Measurements from ENCODE around the gene RSRC1.
"Not testable (repeated sequence)": the region's sequence is repeated elsewhere in the genome, so short reads cannot be mapped to it uniquely, and the experiment has no call there.

The RSRC1 gene

DNA sequence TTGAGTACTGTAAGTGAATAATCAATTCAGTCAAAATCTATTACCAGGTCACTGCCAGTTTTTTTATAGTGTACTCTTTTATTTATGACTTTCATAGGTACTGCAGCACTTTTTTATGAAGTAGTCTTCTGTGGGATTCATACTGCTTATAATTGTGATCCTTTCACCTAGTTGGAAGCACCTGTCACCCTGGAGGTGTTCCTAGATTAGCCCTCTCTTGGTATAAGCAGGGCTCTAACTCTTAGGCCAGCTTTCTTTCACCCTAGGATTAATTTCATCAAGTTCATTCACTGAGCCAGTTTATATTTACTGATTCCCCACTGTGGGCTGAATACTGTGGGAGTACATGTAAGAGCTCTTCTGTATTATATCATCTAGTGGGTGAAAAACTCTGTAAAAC lies 395.2 kb downstream of the RSRC1 start:
- Histone ChIP-seq H3K36me3 (replicated peaks) (no peaks in the 10 kb centered on the region), H3K27ac (no peak overlapping the region), H3K27me3 (replicated peaks) (no peaks in the 10 kb centered on the region), H3K4me3 (ENCODE audit: low read depth, low read length) (no peak overlapping the region)
- no peak for TF ChIP-seq CTCF (IDR thresholded peaks at IDR 0.05; ENCODE audit: low read depth, low read length, missing control alignments)
- in situ Hi-C loops (cut with HindIII; ENCODE audit: low pct_ligation_motif_present, low sequenced_read_pairs): no loop called here
- no peak for DNase-seq

DNA sequence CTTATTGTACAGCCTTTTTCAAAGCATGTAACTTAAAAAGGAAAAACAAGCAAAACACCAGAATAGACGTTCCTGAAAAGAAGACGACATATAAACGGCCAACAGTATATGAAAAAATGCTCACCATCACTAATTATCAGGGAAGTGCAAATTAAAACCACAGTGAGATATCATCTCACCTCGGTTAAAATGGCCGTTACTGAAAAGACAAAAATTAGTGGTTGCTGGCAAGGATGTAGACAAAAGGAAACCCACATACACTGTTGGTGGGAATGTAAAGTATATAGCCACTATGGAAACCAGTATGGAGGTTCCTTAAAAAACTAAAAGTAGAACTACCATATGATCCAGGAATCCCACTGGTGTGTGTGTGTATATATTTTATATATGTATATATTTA lies 396.6 kb downstream of the RSRC1 start:
- Histone ChIP-seq H3K27ac (no peak overlapping the region), H3K27me3 (replicated peaks) (no peaks in the 10 kb centered on the region), H3K4me3 (ENCODE audit: low read depth, low read length) (no peak overlapping the region), H3K36me3 (replicated peaks) (no peaks in the 10 kb centered on the region)
- no peak for DNase-seq
- no peak for TF ChIP-seq CTCF (IDR thresholded peaks at IDR 0.05; ENCODE audit: low read depth, low read length, missing control alignments)
- in situ Hi-C loops (cut with HindIII; ENCODE audit: low pct_ligation_motif_present, low sequenced_read_pairs): no loop called here

- no peak for TF ChIP-seq CTCF (IDR thresholded peaks at IDR 0.05; ENCODE audit: low read depth, low read length, missing control alignments)
- DNase-seq: peak; percentile 35
Observed at GRCh38 chr3:158508481-158508880, 398.6 kb downstream of the RSRC1 start.

GRCh38 chr3:158509891-158510290 lies 400.0 kb downstream of the RSRC1 start:
- no peaks in the 10 kb centered on the region for H3K36me3 ChIP-seq (replicated peaks)
- DNase-seq: no peak
- no peak for TF ChIP-seq CTCF (IDR thresholded peaks at IDR 0.05; ENCODE audit: low read depth, low read length, missing control alignments)
- no peak overlapping the region for H3K27ac ChIP-seq
- no peak overlapping the region for H3K4me3 ChIP-seq (ENCODE audit: low read depth, low read length)
- in situ Hi-C loops (cut with HindIII; ENCODE audit: low pct_ligation_motif_present, low sequenced_read_pairs): no loop called here
- H3K27me3 ChIP-seq (replicated peaks): no peaks in the 10 kb centered on the region

More at GRCh38 chr3:158508481-158508880, 398.6 kb downstream of the RSRC1 start:
- in situ Hi-C loops (cut with HindIII; ENCODE audit: low pct_ligation_motif_present, low sequenced_read_pairs): no loop called here
- H3K4me3 ChIP-seq (ENCODE audit: low read depth, low read length): no peak overlapping the region
- H3K27ac ChIP-seq: no peak overlapping the region
- H3K27me3 ChIP-seq (replicated peaks): no peaks in the 10 kb centered on the region
- H3K36me3 ChIP-seq (replicated peaks): no peaks in the 10 kb centered on the region

DNA sequence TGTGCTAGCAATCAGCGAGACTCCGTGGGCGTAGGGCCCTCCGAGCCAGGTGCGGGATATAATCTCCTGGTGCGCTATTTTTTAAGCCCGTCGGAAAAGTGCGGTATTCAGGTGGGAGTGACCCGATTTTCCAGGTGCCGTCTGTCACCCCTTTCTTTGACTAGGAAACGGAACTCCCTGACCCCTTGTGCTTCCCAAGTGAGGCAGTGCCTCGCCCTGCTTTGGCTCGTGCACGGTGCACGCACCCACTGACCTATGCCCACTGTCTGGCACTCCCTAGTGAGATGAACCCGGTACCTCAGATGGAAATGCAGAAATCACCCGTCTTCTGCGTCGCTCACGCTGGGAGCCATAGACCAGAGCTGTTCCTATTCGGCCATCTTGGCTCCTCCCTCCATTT lies 406.8 kb downstream of the RSRC1 start:
- in situ Hi-C loops (cut with HindIII; ENCODE audit: low pct_ligation_motif_present, low sequenced_read_pairs); DNase-seq: not testable (repeated sequence)

GRCh38 chr3:158519776-158520175 lies 409.9 kb downstream of the RSRC1 start:
- H3K36me3 ChIP-seq (replicated peaks): no peaks in the 10 kb centered on the region
- no peak for TF ChIP-seq CTCF (IDR thresholded peaks at IDR 0.05; ENCODE audit: low read depth, low read length, missing control alignments)
- no peak overlapping the region for H3K4me3 ChIP-seq (ENCODE audit: low read depth, low read length)
- DNase-seq: no peak
- no peaks in the 10 kb centered on the region for H3K27me3 ChIP-seq (replicated peaks)
- in situ Hi-C loops (cut with HindIII; ENCODE audit: low pct_ligation_motif_present, low sequenced_read_pairs): no loop called here
- H3K27ac ChIP-seq: no peak overlapping the region

More for the DNA sequence above, 406.8 kb downstream of the RSRC1 start:
- H3K36me3 ChIP-seq (replicated peaks); H3K27ac ChIP-seq; H3K4me3 ChIP-seq (ENCODE audit: low read depth, low read length); H3K27me3 ChIP-seq (replicated peaks): not testable (repeated sequence)

All from brain microvascular endothelial cell (primary cell).